H1 (cell line): ENCODE data around the gene PDE1C. TPM values are rescaled to one million over a fixed set of nuclear protein-coding genes. Genes with fewer than 3 reads are reported as not detected.
A peak's percentile ranks its signal among the peaks of the same experiment; 100 is the strongest.

Experiments used
- CTCF ChIA-PET: fragments of 300-600 bp; sonication (Branson Sonifier 250); formaldehyde crosslinking; loops from one replicate; lab custom pipeline; 2021; ENCODE audit not compliant: partially characterized antibody; lab: Charles Lee
- POLR2A ChIA-PET: fragments of 300-600 bp; sonication (Branson Sonifier 250); formaldehyde crosslinking; loops from one replicate; lab custom pipeline; 2021; ENCODE audit warnings: inconsistent platforms; ENCODE audit not compliant: partially characterized antibody; lab: Charles Lee
- DNase-seq, 2 experiments: peaks; one replicate each; pipeline versions ENCODE4 v3.0.0 to v3.0.0-alpha.2; 2010 to 2022; ENCODE audit warnings: low spot score in 2 of 2, low read depth in 1 of 2, mixed read lengths in 1 of 2
- FAIRE-seq: peaks from 2 replicates; lab custom pipeline; 2011; peaks lifted over from hg19 to GRCh38; lab: Jason Lieb, UNC
- H2AFZ ChIP-seq: 2 replicates; pipeline ENCODE4 v1.8.1; 2012; ENCODE audit warnings: low read length, inconsistent platforms
- H2AK5ac ChIP-seq: 2 replicates; pipeline ENCODE4 v1.6.1; 2013; ENCODE audit warnings: low read depth, low read length
- H2BK120ac ChIP-seq: replicated peaks from 2 replicates; pipeline ENCODE3; 2013; ENCODE audit warnings: low read depth, low read length, inconsistent platforms
- H2BK12ac ChIP-seq: 2 replicates; pipeline ENCODE4 v1.6.1; 2013; ENCODE audit warnings: low read depth, low read length
- H2BK15ac ChIP-seq: 2 replicates; pipeline ENCODE4 v1.6.1; 2013; ENCODE audit warnings: low read length
- H2BK20ac ChIP-seq: 2 replicates; pipeline ENCODE4 v1.6.1; 2013; ENCODE audit warnings: low read length
- H2BK5ac ChIP-seq: 2 replicates; pipeline ENCODE4 v1.6.1; 2013; ENCODE audit warnings: low read depth, low read length
- H3K14ac ChIP-seq: 2 replicates; pipeline ENCODE4 v1.6.1; 2013; ENCODE audit warnings: inconsistent platforms; ENCODE audit not compliant: insufficient read length
- H3K18ac ChIP-seq: 2 replicates; pipeline ENCODE4 v1.6.1; 2013; ENCODE audit warnings: low read length; ENCODE audit errors: extremely low read depth
- H3K23ac ChIP-seq: 2 replicates; pipeline ENCODE4 v1.6.1; 2013; ENCODE audit warnings: inconsistent platforms; ENCODE audit not compliant: insufficient read length
- H3K23me2 ChIP-seq: 2 replicates; pipeline ENCODE4 v1.6.1; 2013; ENCODE audit warnings: low read depth, low read length
- H3K27ac ChIP-seq: 2 replicates; pipeline ENCODE4 v1.6.1; 2011; ENCODE audit warnings: low read depth, low read length, inconsistent platforms
- H3K27me3 ChIP-seq, 4 experiments: replicated peaks in 1 of 4; 1 replicate in 1 of 4; 2 replicates in 3 of 4; pipeline versions ENCODE4 v1.6.1 to v1.8.1; 2011 to 2013; ENCODE audit warnings: low read length in 3 of 4, mild to moderate bottlenecking in 3 of 4, inconsistent platforms in 2 of 4, mixed read lengths in 2 of 4, moderate library complexity in 1 of 4; ENCODE audit not compliant: control insufficient read depth in 3 of 4, insufficient read depth in 3 of 4; ENCODE audit errors: extremely low read depth in 1 of 4
- H3K36me3 ChIP-seq, 4 experiments: 2 replicates each; pipeline versions ENCODE4 v1.6.1 to v1.8.1; 2011 to 2013; ENCODE audit warnings: mild to moderate bottlenecking in 4 of 4, low read length in 3 of 4, moderate library complexity in 2 of 4, control low read depth in 1 of 4, inconsistent platforms in 1 of 4; ENCODE audit not compliant: insufficient read depth in 4 of 4, control insufficient read depth in 2 of 4
- H3K4ac ChIP-seq: replicated peaks from 2 replicates; pipeline ENCODE3; 2013; ENCODE audit warnings: low read length, low read depth, mixed read lengths, inconsistent platforms; ENCODE audit not compliant: insufficient read length
- H3K4me1 ChIP-seq, 4 experiments: replicated peaks in 1 of 4; 1 replicate in 1 of 4; 2 replicates in 3 of 4; pipeline versions ENCODE4 v1.6.1 to v1.8.1; 2011 to 2013; ENCODE audit warnings: low read length in 3 of 4, inconsistent platforms in 2 of 4, mixed read lengths in 1 of 4; ENCODE audit not compliant: insufficient read depth in 4 of 4, control insufficient read depth in 3 of 4
- H3K4me2 ChIP-seq, 2 experiments: 2 replicates each; pipeline versions ENCODE4 v1.6.1 to v1.8.1; 2011 to 2013; ENCODE audit warnings: low read depth in 2 of 2, low read length in 2 of 2, control low read depth in 1 of 2, inconsistent platforms in 1 of 2, mild to moderate bottlenecking in 1 of 2; ENCODE audit not compliant: insufficient read depth in 1 of 2
- H3K4me3 ChIP-seq, 4 experiments: fragments of 200-600, 300-600 bp in 1 of 4; sonication (generic), shearing (Covaris generic), sonication (Bioruptor Twin) in 1 of 4; 2 replicates each; pipeline versions ENCODE4 v1.5.1 to v1.8.1; 2011 to 2016; ENCODE audit warnings: low read length in 4 of 4, low read depth in 3 of 4, control low read depth in 2 of 4, inconsistent platforms in 2 of 4, mild to moderate bottlenecking in 2 of 4, mixed read lengths in 1 of 4, moderate library complexity in 1 of 4; ENCODE audit not compliant: insufficient read depth in 2 of 4; ENCODE audit errors: extremely low read depth in 1 of 4
- H3K56ac ChIP-seq: replicated peaks from 2 replicates; pipeline ENCODE3; 2013; ENCODE audit warnings: low read depth, mild to moderate bottlenecking, mixed read lengths, low read length, inconsistent platforms; ENCODE audit not compliant: insufficient read length
- H3K79me1 ChIP-seq: 2 replicates; pipeline ENCODE4 v1.6.1; 2013; ENCODE audit warnings: low read depth, low read length, control low read depth
- H3K79me2 ChIP-seq, 2 experiments: 2 replicates each; pipeline versions ENCODE4 v1.6.1 to v1.8.1; 2012 to 2013; ENCODE audit warnings: low read length in 2 of 2, mild to moderate bottlenecking in 2 of 2, inconsistent platforms in 1 of 2; ENCODE audit not compliant: insufficient read depth in 2 of 2, control insufficient read depth in 1 of 2
- H3K9ac ChIP-seq, 4 experiments: replicated peaks in 1 of 4; 1 replicate in 1 of 4; 2 replicates in 3 of 4; pipeline versions ENCODE4 v1.6.1 to v1.8.1; 2011 to 2013; ENCODE audit warnings: low read depth in 3 of 4, low read length in 3 of 4, control low read depth in 2 of 4, mild to moderate bottlenecking in 2 of 4, moderate library complexity in 2 of 4, inconsistent platforms in 1 of 4; ENCODE audit errors: extremely low read depth in 1 of 4
- H3K9me3 ChIP-seq, 2 experiments: 2 replicates each; pipeline versions ENCODE4 v1.6.1 to v1.8.1; 2012 to 2013; ENCODE audit warnings: mild to moderate bottlenecking in 2 of 2, moderate library complexity in 2 of 2, control low read depth in 1 of 2, inconsistent platforms in 1 of 2, low read depth in 1 of 2, low read length in 1 of 2, mixed read lengths in 1 of 2; ENCODE audit not compliant: insufficient read depth in 2 of 2
- H4K20me1 ChIP-seq, 2 experiments: replicated peaks in 1 of 2; 2 replicates each; pipeline versions ENCODE3 to v1.8.1; 2011 to 2013; ENCODE audit warnings: inconsistent platforms in 2 of 2, low read length in 2 of 2, mild to moderate bottlenecking in 1 of 2; ENCODE audit not compliant: insufficient read depth in 2 of 2, control insufficient read depth in 1 of 2
- H4K5ac ChIP-seq: 2 replicates; pipeline ENCODE4 v1.6.1; 2013; ENCODE audit warnings: low read length, low read depth, mixed read lengths, inconsistent platforms; ENCODE audit not compliant: insufficient read length
- H4K8ac ChIP-seq: 2 replicates; pipeline ENCODE4 v1.8.0; 2013; ENCODE audit warnings: mild to moderate bottlenecking, moderate library complexity, low read length, inconsistent platforms; ENCODE audit not compliant: insufficient read depth; ENCODE audit errors: extremely low read depth
- H4K91ac ChIP-seq: replicated peaks from 2 replicates; pipeline ENCODE3; 2013; ENCODE audit warnings: low read length, mixed read lengths, inconsistent platforms; ENCODE audit not compliant: insufficient read length
- ASH2L ChIP-seq: fragments of 200-600, 300-600 bp; sonication (generic); IDR thresholded peaks from one replicate; pipeline ENCODE4 v1.7.1; 2017; ENCODE audit warnings: low read length
- BACH1 ChIP-seq: IDR thresholded peaks from 2 replicates; pipeline ENCODE4 v1.6.1; 2012; ENCODE audit warnings: low read length, improper control_type of control experiment
- BCL11A ChIP-seq, 2 experiments: IDR thresholded peaks; one replicate each; pipeline ENCODE4 v1.6.1; 2011; ENCODE audit warnings: low read depth in 2 of 2, low read length in 2 of 2, mild to moderate bottlenecking in 2 of 2
- CBX5 ChIP-seq: fragments of 300-800, 300-1000 bp; sonication (generic); IDR thresholded peaks from 2 replicates; pipeline ENCODE4 v1.7.1; 2016; ENCODE audit warnings: antibody characterized with exemption, low read length, low read depth
- CBX8 ChIP-seq: fragments of 300-800, 300-1000 bp; sonication (generic); IDR thresholded peaks from 2 replicates; pipeline ENCODE4 v1.7.1; 2016; ENCODE audit warnings: low read depth, low read length, borderline replicate concordance
- CEBPB ChIP-seq: IDR thresholded peaks from 2 replicates; pipeline ENCODE4 v1.6.1; 2012; ENCODE audit warnings: low read depth, low read length
- CTBP2 ChIP-seq: IDR thresholded peaks from 2 replicates; pipeline ENCODE4 v1.7.0; 2011; ENCODE audit warnings: borderline replicate concordance, mild to moderate bottlenecking, moderate library complexity, mixed read lengths, low read length; ENCODE audit not compliant: insufficient read depth, insufficient read length
- MAFK ChIP-seq: IDR thresholded peaks from 2 replicates; pipeline ENCODE4 v1.6.1; 2012; ENCODE audit warnings: low read depth, mild to moderate bottlenecking, improper control_type of control experiment, low read length
- POU5F1 ChIP-seq: IDR thresholded peaks from 2 replicates; pipeline ENCODE4 v1.6.1; 2011; ENCODE audit warnings: low read depth, mild to moderate bottlenecking, low read length, moderate library complexity
- RNF2 ChIP-seq: fragments of 200-900, 300-1000 bp; sonication (generic); IDR thresholded peaks from 2 replicates; pipeline ENCODE4 v1.7.1; 2016; ENCODE audit warnings: borderline replicate concordance, low read depth, mild to moderate bottlenecking, antibody characterized with exemption, low read length; ENCODE audit not compliant: poor library complexity, severe bottlenecking; ENCODE audit errors: missing control alignments
- SIN3A ChIP-seq, 2 experiments: IDR thresholded peaks in 1 of 2; conservative IDR thresholded peaks in 1 of 2; 2 replicates each; pipeline ENCODE4 v1.6.1; 2011 to 2012; ENCODE audit warnings: low read length in 2 of 2, improper control_type of control experiment in 1 of 2, low read depth in 1 of 2, mild to moderate bottlenecking in 1 of 2
- SIRT6 ChIP-seq: IDR thresholded peaks from one replicate; pipeline ENCODE4 v1.7.1; 2012; ENCODE audit warnings: low read length, inconsistent platforms
- SP2 ChIP-seq: IDR thresholded peaks from 2 replicates; pipeline ENCODE4 v1.6.1; 2012; ENCODE audit warnings: mild to moderate bottlenecking, low read length, inconsistent platforms
- TBP ChIP-seq: IDR thresholded peaks from 2 replicates; pipeline ENCODE4 v1.6.1; 2011; ENCODE audit warnings: low read depth, low read length, improper control_type of control experiment
- ZNF274 ChIP-seq: IDR thresholded peaks from 2 replicates; pipeline ENCODE4 v1.7.0; 2012; ENCODE audit warnings: low read length, borderline replicate concordance; ENCODE audit errors: extremely low read depth
- WGBS, 2 experiments: shearing (Covaris generic) in 1 of 2; methylation state at CpG; one replicate each; pipeline versions ENCODE4 v1.1.6 to v1.1.7; 2013 to 2015; ENCODE audit warnings: low lambda C conversion rate in 2 of 2, mixed read lengths in 2 of 2, inconsistent platforms in 1 of 2, low coverage in 1 of 2, missing lambda C conversion rate in 1 of 2; ENCODE audit not compliant: insufficient replicate concordance in 2 of 2, insufficient coverage in 1 of 2, insufficient read length in 1 of 2; ENCODE audit errors: extremely low coverage in 1 of 2, missing lambda C conversion rate in 1 of 2; 5-methylcytosine and 5-hydroxymethylcytosine counted together
- polyA plus RNA-seq, 7 experiments: library from polyadenylated mRNA; depleted of rRNA in 3 of 7; stranded (reverse) in 5 of 7; unstranded in 2 of 7; fragments of >200 nt in 5 of 7; fragments of 200-250 nt in 2 of 7; gene quantifications; 1 replicate in 5 of 7; 2 replicates in 1 of 7; 4 replicates in 1 of 7; pipeline versions ENCODE4 v1.2.1 to v1.2.3, GENCODE V29; 2011 to 2013; ENCODE audit warnings: missing spikeins in 2 of 7, mixed read lengths in 2 of 7
- total RNA-seq: library from RNA; stranded (reverse); fragmentation: NEBNext Ultra II Directional; extraction: Animal tissue kit (Norgen Biotek cat#: 25700); gene quantifications from 2 replicates; pipeline ENCODE4 v1.2.1, GENCODE V29; 2021

PDE1C gene
- total and polyA plus RNA-seq, 2 of the 8 experiments (the other 6 are each of a cell fraction or from before 2014, with no cell fraction given), result 0.11 to 1.1 TPM

- Histone ChIP-seq H2BK15ac (no peak overlapping the region), H3K4ac (no peak overlapping the region), H3K14ac (no peak overlapping the region), H3K79me2 (no peaks in the 10 kb centered on the region), H2BK5ac (no peak overlapping the region), H4K8ac (no peak overlapping the region), H3K9ac (no peak overlapping the region), H2AFZ (0 out of 2 replicates have a peak overlapping the region, but pooled peaks have one; percentile 29), H4K91ac (no peak overlapping the region), H3K4me1 (no peaks in the 10 kb centered on the region), H3K18ac (no peak overlapping the region), H3K23me2 (no peaks in the 10 kb centered on the region), H3K4me2 (no peak overlapping the region), H2BK12ac (no peak overlapping the region), H4K20me1 (peaks cover 0 to 2% of the 10 kb centered on the region in 2 experiments), H3K4me3 (no peak overlapping the region), H3K56ac (no peak overlapping the region), H2BK120ac (no peak overlapping the region), H3K36me3 (no peaks in the 10 kb centered on the region; a peak in 1 of 8 replicates), H2BK20ac (no peak overlapping the region), H3K27ac (no peak overlapping the region), H3K23ac (no peak overlapping the region), H3K79me1 (no peaks in the 10 kb centered on the region), H3K9me3 (no peaks in the 10 kb centered on the region), H4K5ac (no peak overlapping the region), H3K27me3 (peaks cover 0 to 2% (median 0%) of the 10 kb centered on the region in 4 experiments; a peak in 1 of 7 replicates), H2AK5ac (no peak overlapping the region)
- FAIRE-seq (no peak), DNase-seq (no peak)
- no peak for TF ChIP-seq SIRT6
- TF ChIP-seq ZNF274, result no peak
- no peak for TF ChIP-seq CBX5
- no peak for TF ChIP-seq CBX8
- TF ChIP-seq MAFK, result no peak
- no peak for TF ChIP-seq SP2
- no peak for TF ChIP-seq BCL11A (IDR thresholded peaks at IDR 0.05; ENCODE audit: low read depth in 2 of 2, low read length in 2 of 2)
- no peak for TF ChIP-seq POU5F1
- TF ChIP-seq CEBPB, result no peak
- TF ChIP-seq CTBP2, result no peak
- no peak for TF ChIP-seq SIN3A (conservative IDR thresholded peaks at IDR 0.05 in 1 of 2, IDR thresholded peaks at IDR 0.05 in 1 of 2; ENCODE audit: low read depth in 1 of 2, low read length in 2 of 2)
- no peak for TF ChIP-seq BACH1
- no peak for TF ChIP-seq ASH2L
- no peak for TF ChIP-seq TBP
- TF ChIP-seq RNF2, result no peak
- ChIA-PET CTCF (no interaction called here), POLR2A (no interaction called here)
- WGBS, 2 experiments, result 84% methylated on average over 2 of the region's 2 CpGs; no CpG with 5 or more reads in 1 of the 2 experiments
Measured at GRCh38 chr7:31875424-31875823, 194.8 kb downstream of the PDE1C start.
